ENCODE measurements around the gene PTPRG. TPM values are rescaled to one million over a fixed set of nuclear protein-coding genes. Genes with fewer than 3 reads are reported as not detected.

Gene PTPRG
- total and polyA plus RNA-seq, 2 experiments from 2014 or later = 11.5 to 39.6 TPM

- no peaks in the 10 kb centered on the region for H3K36me3 ChIP-seq (ENCODE audit: low read depth)
- H3K79me2 ChIP-seq (ENCODE audit: insufficient read depth) = no peaks in the 10 kb centered on the region; the same call in 1 of the 2 replicates
- H3K27me3 ChIP-seq (replicated peaks; ENCODE audit: insufficient read depth) = no peaks in the 10 kb centered on the region
- H3F3A ChIP-seq (ENCODE audit: insufficient read depth) = no peaks in the 10 kb centered on the region
- H3K4me2 ChIP-seq (ENCODE audit: unreplicated experiment) = no peak overlapping the region
- H2AFZ ChIP-seq = no peak overlapping the region
- H3K27ac ChIP-seq = no peak overlapping the region
- H3K4me3 ChIP-seq = no peak overlapping the region
- H3K9me3 ChIP-seq (ENCODE audit: low read depth) = no peaks in the 10 kb centered on the region
- no peak overlapping the region for H3K9ac ChIP-seq
- in situ Hi-C loops (cut with MboI) = no loop called here
- 0 out of 2 replicates have a peak, but pooled peaks cover 4% of the 10 kb centered on the region for H4K20me1 ChIP-seq (ENCODE audit: insufficient read depth)
- H3K9me2 ChIP-seq (ENCODE audit: insufficient read depth) = no peaks in the 10 kb centered on the region
- no peak for TF ChIP-seq EZH2 (IDR thresholded peaks at IDR 0.05; ENCODE audit: insufficient read depth, poor library complexity, severe bottlenecking)
- WGBS, 2 experiments (ENCODE audit: low coverage in 1 of 2, low lambda C conversion rate in 2 of 2, missing lambda C conversion rate in 2 of 2) = 49 to 50% methylated on average over 2 of the region's 2 CpGs
- H3K4me1 ChIP-seq (ENCODE audit: insufficient read depth) = peaks cover 3% of the 10 kb centered on the region
- DNase-seq = no peak
Observed at GRCh38 chr3:61974662-61975061, 413.3 kb downstream of the PTPRG start.

DNA sequence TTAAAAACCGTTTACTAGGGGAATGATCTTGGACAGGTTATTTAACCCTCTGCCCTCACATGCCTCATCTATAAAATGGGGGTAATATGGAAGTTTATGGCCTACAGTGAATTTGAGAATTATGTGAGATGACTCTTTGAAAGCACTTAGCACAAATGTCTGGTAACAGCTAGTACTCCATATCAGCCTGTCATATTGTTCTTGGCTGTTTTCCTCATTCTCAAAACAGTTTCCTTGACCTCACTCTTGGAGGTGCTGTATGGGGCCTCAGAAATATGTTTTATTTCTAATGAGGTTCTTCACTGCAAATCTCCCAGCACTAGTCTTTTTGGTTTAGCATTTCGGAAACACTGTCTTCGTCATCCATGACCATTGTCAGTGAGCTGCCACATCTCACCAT, 413.8 kb downstream of the PTPRG start:
- Histone ChIP-seq H3K27me3 (replicated peaks; ENCODE audit: insufficient read depth) (no peaks in the 10 kb centered on the region), H3K79me2 (ENCODE audit: insufficient read depth) (no peaks in the 10 kb centered on the region; the same call in 1 of the 2 replicates), H2AFZ (no peak overlapping the region), H3F3A (ENCODE audit: insufficient read depth) (peaks cover 1% of the 10 kb centered on the region; the same call in 1 of the 2 replicates), H3K36me3 (ENCODE audit: low read depth) (no peaks in the 10 kb centered on the region), H3K4me2 (ENCODE audit: unreplicated experiment) (no peak overlapping the region), H3K4me1 (ENCODE audit: insufficient read depth) (peaks cover 8% of the 10 kb centered on the region), H3K9me2 (ENCODE audit: insufficient read depth) (no peaks in the 10 kb centered on the region), H3K9me3 (ENCODE audit: low read depth) (no peaks in the 10 kb centered on the region), H3K4me3 (no peak overlapping the region), H4K20me1 (ENCODE audit: insufficient read depth) (0 out of 2 replicates have a peak, but pooled peaks cover 4% of the 10 kb centered on the region), H3K27ac (no peak overlapping the region), H3K9ac (no peak overlapping the region)
- in situ Hi-C loops (cut with MboI) = no loop called here
- WGBS, 2 experiments (ENCODE audit: low coverage in 1 of 2, low lambda C conversion rate in 2 of 2, missing lambda C conversion rate in 2 of 2) = 89 to 91% methylated on average over 3 of the region's 3 CpGs
- TF ChIP-seq EZH2 (IDR thresholded peaks at IDR 0.05; ENCODE audit: insufficient read depth, poor library complexity, severe bottlenecking) (no peak), EZH2phosphoT487 (IDR thresholded peaks at IDR 0.05; ENCODE audit: insufficient read depth, low read depth) (no peak)
- DNase-seq = no peak

GRCh38 chr3:61975936-61976335, 414.6 kb downstream of the PTPRG start:
- no peaks in the 10 kb centered on the region for H3K36me3 ChIP-seq (ENCODE audit: low read depth)
- no peak overlapping the region for H2AFZ ChIP-seq
- no peaks in the 10 kb centered on the region for H3K27me3 ChIP-seq (replicated peaks; ENCODE audit: insufficient read depth)
- in situ Hi-C loops (cut with MboI) = no loop called here
- no peak overlapping the region for H3K27ac ChIP-seq
- 0 out of 2 replicates have a peak, but pooled peaks cover 4% of the 10 kb centered on the region for H4K20me1 ChIP-seq (ENCODE audit: insufficient read depth)
- H3K4me2 ChIP-seq (ENCODE audit: unreplicated experiment) = no peak overlapping the region
- H3K9me3 ChIP-seq (ENCODE audit: low read depth) = no peaks in the 10 kb centered on the region
- no peaks in the 10 kb centered on the region; the same call in 1 of the 2 replicates for H3K79me2 ChIP-seq (ENCODE audit: insufficient read depth)
- peaks cover 8% of the 10 kb centered on the region for H3K4me1 ChIP-seq (ENCODE audit: insufficient read depth)
- peaks cover 4% of the 10 kb centered on the region; the same call in 1 of the 2 replicates for H3F3A ChIP-seq (ENCODE audit: insufficient read depth)
- H3K9me2 ChIP-seq (ENCODE audit: insufficient read depth) = no peaks in the 10 kb centered on the region
- DNase-seq = no peak
- H3K4me3 ChIP-seq = no peak overlapping the region
- TF ChIP-seq EZH2phosphoT487 (IDR thresholded peaks at IDR 0.05; ENCODE audit: insufficient read depth, low read depth) (no peak), EZH2 (IDR thresholded peaks at IDR 0.05; ENCODE audit: insufficient read depth, poor library complexity, severe bottlenecking) (no peak)
- 76 to 86% methylated on average over 2 of the region's 2 CpGs for WGBS, 2 experiments (ENCODE audit: low coverage in 1 of 2, low lambda C conversion rate in 2 of 2, missing lambda C conversion rate in 2 of 2)
- H3K9ac ChIP-seq = no peak overlapping the region

- DNase-seq = no peak
- no peak for TF ChIP-seq EZH2phosphoT487 (IDR thresholded peaks at IDR 0.05; ENCODE audit: insufficient read depth, low read depth)
- no peak for TF ChIP-seq EZH2 (IDR thresholded peaks at IDR 0.05; ENCODE audit: insufficient read depth, poor library complexity, severe bottlenecking)
- Histone ChIP-seq H3F3A (ENCODE audit: insufficient read depth) (peaks cover 4% of the 10 kb centered on the region; the same call in 1 of the 2 replicates), H2AFZ (no peak overlapping the region), H3K4me2 (ENCODE audit: unreplicated experiment) (no peak overlapping the region), H3K79me2 (ENCODE audit: insufficient read depth) (no peaks in the 10 kb centered on the region; the same call in 1 of the 2 replicates), H3K27me3 (replicated peaks; ENCODE audit: insufficient read depth) (no peaks in the 10 kb centered on the region), H3K36me3 (ENCODE audit: low read depth) (no peaks in the 10 kb centered on the region), H3K27ac (no peak overlapping the region), H3K9ac (no peak overlapping the region), H4K20me1 (ENCODE audit: insufficient read depth) (0 out of 2 replicates have a peak, but pooled peaks cover 9% of the 10 kb centered on the region), H3K9me2 (ENCODE audit: insufficient read depth) (no peaks in the 10 kb centered on the region), H3K9me3 (ENCODE audit: low read depth) (no peaks in the 10 kb centered on the region), H3K4me3 (no peak overlapping the region), H3K4me1 (ENCODE audit: insufficient read depth) (peaks cover 13% of the 10 kb centered on the region)
- 80 to 84% methylated on average over 8 of the region's 8 CpGs for WGBS, 2 experiments (ENCODE audit: low coverage in 1 of 2, low lambda C conversion rate in 2 of 2, missing lambda C conversion rate in 2 of 2)
- in situ Hi-C loops (cut with MboI) = no loop called here
Observed at GRCh38 chr3:61978460-61979419, 417.4 kb downstream of the PTPRG start.

Data from GM23248 (cell line).